IMR-90 (cell line): Measurements from ENCODE around the gene LTF. TPM values are rescaled to one million over a fixed set of nuclear protein-coding genes. Genes with fewer than 3 reads are reported as not detected.

Experiments
- ATAC-seq: fragments of 200-7000 bp; cut with Tn5 transposase; 2 replicates; pipeline ENCODE4 v1.9.1; 2020; ENCODE audit warnings: low read depth, mild to moderate bottlenecking, moderate library complexity
- BruUV-seq: library from RNA; stranded (reverse); fragments of 400-500 nt; replicated peaks from 2 replicates; lab custom pipeline; 2021; lab: Mats Ljungman, UMichigan
- CTCF ChIA-PET: fragments of 300-600 bp; formaldehyde crosslinking; extraction: SDS; loops from one replicate; lab custom pipeline; 2021; ENCODE audit warnings: antibody characterized with exemption; lab: Yijun Ruan, JAX
- POLR2A ChIA-PET: fragments of 300-600 bp; sonication (Branson Sonifier 250); formaldehyde crosslinking; loops from one replicate; lab custom pipeline; 2022; ENCODE audit warnings: antibody characterized with exemption; ENCODE audit not compliant: unreplicated experiment; lab: Charles Lee
- DNase-seq: peaks from one replicate; pipeline ENCODE4 v3.0.0; 2013
- H2AFZ ChIP-seq: replicated peaks from 2 replicates; pipeline ENCODE3; 2013; ENCODE audit warnings: low read length, mild to moderate bottlenecking; ENCODE audit not compliant: poor library complexity
- H2AK5ac ChIP-seq: 2 replicates; pipeline ENCODE4 v1.6.1; 2013; ENCODE audit warnings: low read depth, low read length, inconsistent platforms
- H2AK9ac ChIP-seq: replicated peaks from 2 replicates; pipeline ENCODE3; 2013; ENCODE audit warnings: mild to moderate bottlenecking, low read depth, low read length, moderate library complexity; ENCODE audit not compliant: poor library complexity
- H2BK120ac ChIP-seq: 2 replicates; pipeline ENCODE4 v1.6.1; 2013; ENCODE audit warnings: low read depth, low read length, inconsistent platforms
- H2BK15ac ChIP-seq: 3 replicates; pipeline ENCODE4 v1.6.1; 2013; ENCODE audit warnings: low read depth, low read length, inconsistent platforms
- H2BK20ac ChIP-seq: 2 replicates; pipeline ENCODE4 v1.6.1; 2013; ENCODE audit warnings: low read depth, mild to moderate bottlenecking, inconsistent platforms, low read length, moderate library complexity
- H2BK5ac ChIP-seq: 2 replicates; pipeline ENCODE4 v1.6.1; 2013; ENCODE audit warnings: mild to moderate bottlenecking, low read depth, low read length, inconsistent platforms; ENCODE audit not compliant: poor library complexity, severe bottlenecking
- H3K14ac ChIP-seq: replicated peaks from 2 replicates; pipeline ENCODE4 v1.6.1; 2013; ENCODE audit warnings: low read depth, low read length, inconsistent platforms
- H3K18ac ChIP-seq: 2 replicates; pipeline ENCODE4 v1.6.1; 2013; ENCODE audit warnings: low read depth, low read length, control low read depth
- H3K23ac ChIP-seq: 2 replicates; pipeline ENCODE4 v1.6.1; 2013; ENCODE audit warnings: low read depth, low read length, inconsistent platforms
- H3K27ac ChIP-seq: 2 replicates; pipeline ENCODE4 v1.5.1; 2013; ENCODE audit warnings: mild to moderate bottlenecking, control low read depth, low read length; ENCODE audit not compliant: insufficient read depth
- H3K27me3 ChIP-seq: 2 replicates; pipeline ENCODE4 v1.6.1; 2013; ENCODE audit warnings: low read length; ENCODE audit not compliant: control insufficient read depth, insufficient read depth
- H3K36me3 ChIP-seq: 2 replicates; pipeline ENCODE4 v1.6.1; 2013; ENCODE audit warnings: low read length, mixed read lengths; ENCODE audit not compliant: control insufficient read depth, insufficient read depth
- H3K4ac ChIP-seq: 2 replicates; pipeline ENCODE4 v1.6.1; 2013; ENCODE audit warnings: low read depth, low read length, inconsistent platforms
- H3K4me1 ChIP-seq: 2 replicates; pipeline ENCODE4 v1.6.1; 2013; ENCODE audit warnings: low read length, mixed read lengths; ENCODE audit not compliant: control insufficient read depth, insufficient read depth
- H3K4me2 ChIP-seq: 2 replicates; pipeline ENCODE4 v1.6.1; 2013; ENCODE audit warnings: low read depth, mild to moderate bottlenecking, control low read depth, low read length, moderate library complexity
- H3K4me3 ChIP-seq: 2 replicates; pipeline ENCODE4 v1.5.1; 2013; ENCODE audit warnings: low read depth, mild to moderate bottlenecking, control low read depth, low read length, moderate library complexity; ENCODE audit not compliant: insufficient read depth
- H3K56ac ChIP-seq: 2 replicates; pipeline ENCODE4 v1.6.1; 2013; ENCODE audit warnings: low read length, inconsistent platforms; ENCODE audit not compliant: insufficient read depth; ENCODE audit errors: extremely low read depth
- H3K79me1 ChIP-seq, 2 experiments: 2 replicates each; pipeline ENCODE4 v1.6.1; 2013; ENCODE audit warnings: low read length in 2 of 2, inconsistent platforms in 1 of 2, low read depth in 1 of 2
- H3K9ac ChIP-seq: 2 replicates; pipeline ENCODE4 v1.6.1; 2013; ENCODE audit warnings: low read depth, low read length, control low read depth
- H3K9me1 ChIP-seq: 2 replicates; pipeline ENCODE4 v1.6.1; 2013; ENCODE audit warnings: low read length, inconsistent platforms; ENCODE audit not compliant: insufficient read depth
- H3K9me3 ChIP-seq: 2 replicates; pipeline ENCODE4 v1.6.1; 2013; ENCODE audit warnings: low read length; ENCODE audit not compliant: control insufficient read depth, insufficient read depth
- H4K20me1 ChIP-seq: 2 replicates; pipeline ENCODE4 v1.6.1; 2013; ENCODE audit warnings: low read length, inconsistent platforms; ENCODE audit not compliant: insufficient read depth
- H4K5ac ChIP-seq: 2 replicates; pipeline ENCODE4 v1.6.1; 2013; ENCODE audit warnings: mild to moderate bottlenecking, low read depth, low read length, control low read depth
- H4K8ac ChIP-seq, 2 experiments: 2 replicates each; pipeline ENCODE4 v1.6.1; 2013; ENCODE audit warnings: low read depth in 2 of 2, low read length in 2 of 2, control low read depth in 1 of 2, inconsistent platforms in 1 of 2
- H4K91ac ChIP-seq: 2 replicates; pipeline ENCODE4 v1.6.1; 2013; ENCODE audit warnings: low read depth, low read length, inconsistent platforms; ENCODE audit not compliant: insufficient read depth
- CTCF ChIP-seq: conservative IDR thresholded peaks from 2 replicates; pipeline ENCODE4 v1.5.1; 2012; ENCODE audit warnings: mild to moderate bottlenecking, low read depth, low read length, improper control_type of control experiment
- MAFK ChIP-seq: IDR thresholded peaks from 2 replicates; pipeline ENCODE4 v1.6.1; 2012; ENCODE audit warnings: low read depth, low read length, improper control_type of control experiment
- WGBS, 2 experiments: methylation state at CpG; one replicate each; pipeline versions ENCODE4 v1.1.5 to v1.1.7; 2013; ENCODE audit warnings: missing lambda C conversion rate in 2 of 2; ENCODE audit not compliant: insufficient read length in 1 of 2; ENCODE audit errors: extremely low coverage in 2 of 2; 5-methylcytosine and 5-hydroxymethylcytosine counted together
- dilution Hi-C: fragments of 300-500 bp; cut with HindIII; formaldehyde crosslinking; loops from one replicate; pipeline ENCODE4 v1.14.3; 2018; ENCODE audit warnings: low sequenced_read_pairs; ENCODE audit not compliant: unreplicated experiment
- in situ Hi-C: fragments of 300-500 bp; cut with MboI; formaldehyde crosslinking; loops from 3 replicates; pipeline ENCODE4 v1.14.3; 2019; ENCODE audit warnings: low sequenced_read_pairs, inconsistent platforms, mixed read lengths
- intact Hi-C: fragments of 100-400 bp; cut with micrococcal nuclease; formaldehyde crosslinking; loops from 2 replicates; pipeline ENCODE4 v1.10.0; 2022
- polyA plus RNA-seq, 3 experiments: library from polyadenylated mRNA; depleted of rRNA; stranded (reverse); fragments of >200 nt; gene quantifications; 2 replicates each; pipeline ENCODE4 v1.2.3, GENCODE V29; 2012; ENCODE audit warnings: low replicate concordance in 1 of 3
- total RNA-seq: library from RNA; depleted of rRNA; stranded (reverse); fragments of >200 nt; gene quantifications from 2 replicates; pipeline ENCODE4 v1.2.3, GENCODE V29; 2012

Gene LTF
- total and polyA plus RNA-seq, 2 of the 4 experiments (the other 2 are of a cell fraction), result not detected

- Histone ChIP-seq H4K5ac (no peak overlapping the region), H2BK20ac (no peak overlapping the region), H4K20me1 (no peaks in the 10 kb centered on the region), H2BK5ac (no peak overlapping the region), H3K9me1 (no peaks in the 10 kb centered on the region; the same call in 1 of the 2 replicates), H3K4ac (no peak overlapping the region), H3K4me2 (no peak overlapping the region), H3K56ac (no peak overlapping the region), H3K9ac (no peak overlapping the region), H4K91ac (no peak overlapping the region), H3K27me3 (peaks cover 4% of the 10 kb centered on the region), H2AK5ac (no peak overlapping the region), H4K8ac (no peak overlapping the region), H3K36me3 (no peaks in the 10 kb centered on the region), H3K23ac (no peak overlapping the region), H3K27ac (no peak overlapping the region), H2AFZ (no peak overlapping the region), H2AK9ac (no peak overlapping the region), H3K14ac (no peak overlapping the region), H3K4me1 (peaks cover 9% of the 10 kb centered on the region), H3K79me1 (no peaks in the 10 kb centered on the region), H3K4me3 (no peak overlapping the region), H3K18ac (no peak overlapping the region), H2BK15ac (no peak overlapping the region), H3K9me3 (no peaks in the 10 kb centered on the region), H2BK120ac (no peak overlapping the region)
- ChIA-PET CTCF (no interaction called here), POLR2A (no interaction called here)
- DNase-seq, result no peak
- intact Hi-C loops, result no loop called here
- dilution Hi-C loops, result no loop called here
- BruUV-seq, result no TSS peak
- WGBS, 2 experiments, result 86% methylated on average over 4 of the region's 7 CpGs; no CpG with 5 or more reads in 1 of the 2 experiments
- no peak for TF ChIP-seq MAFK
- TF ChIP-seq CTCF, result no peak
- in situ Hi-C loops, result no loop called here
- ATAC-seq, result no peak
These were observed 67.6 kb downstream of the LTF start for GRCh38 chr3:46397111-46397510.
